Keratinocyte (primary cell): Measurements from ENCODE around the gene IL7R. TPM values are rescaled to one million over a fixed set of nuclear protein-coding genes. Genes with fewer than 3 reads are reported as not detected.
A peak's percentile ranks its signal among the peaks of the same experiment; 100 is the strongest.

Experiments
- DNase-seq: peaks from one replicate; pipeline ENCODE4 v3.0.0-alpha.2; 2011; ENCODE audit warnings: low read depth, missing footprints, low spot score
- FAIRE-seq: peaks from 2 replicates; lab custom pipeline; 2011; peaks lifted over from hg19 to GRCh38; lab: Jason Lieb, UNC
- H2AFZ ChIP-seq: 2 replicates; pipeline ENCODE4 v1.6.0; 2012; ENCODE audit warnings: low read length, control low read depth, inconsistent platforms; ENCODE audit not compliant: control insufficient read depth
- H3K27ac ChIP-seq: 2 replicates; pipeline ENCODE4 v1.5.1; 2011; ENCODE audit warnings: low read length; ENCODE audit not compliant: control insufficient read depth, insufficient read depth
- H3K27me3 ChIP-seq: 3 replicates; pipeline ENCODE4 v1.6.0; 2011; ENCODE audit warnings: low read length; ENCODE audit not compliant: control insufficient read depth, insufficient read depth; ENCODE audit errors: extremely low read depth
- H3K36me3 ChIP-seq, 2 experiments: 2 replicates in 1 of 2; 3 replicates in 1 of 2; pipeline ENCODE4 v1.5.1; 2011; ENCODE audit warnings: low read length in 2 of 2, mild to moderate bottlenecking in 1 of 2; ENCODE audit not compliant: control insufficient read depth in 2 of 2, insufficient read depth in 2 of 2; ENCODE audit errors: extremely low read depth in 1 of 2
- H3K4me1 ChIP-seq: 3 replicates; pipeline ENCODE4 v1.5.1; 2011; ENCODE audit warnings: low read length; ENCODE audit not compliant: control insufficient read depth, insufficient read depth; ENCODE audit errors: extremely low read depth
- H3K4me2 ChIP-seq: 3 replicates; pipeline ENCODE4 v1.6.0; 2011; ENCODE audit warnings: low read depth, low read length; ENCODE audit not compliant: control insufficient read depth, insufficient read depth; ENCODE audit errors: extremely low read depth
- H3K4me3 ChIP-seq, 3 experiments: fragments of 200-600 bp in 1 of 3; sonication (generic) in 1 of 3; 2 replicates in 2 of 3; 3 replicates in 1 of 3; pipeline ENCODE4 v1.5.1; 2011 to 2016; ENCODE audit warnings: low read length in 3 of 3, mild to moderate bottlenecking in 3 of 3, control low read depth in 2 of 3, inconsistent platforms in 1 of 3, low read depth in 1 of 3, mixed read lengths in 1 of 3, mixed run types in 1 of 3, moderate library complexity in 1 of 3; ENCODE audit not compliant: control insufficient read depth in 2 of 3, insufficient read depth in 2 of 3; ENCODE audit errors: extremely low read depth in 1 of 3
- H3K79me2 ChIP-seq: 2 replicates; pipeline ENCODE4 v1.6.0; 2012; ENCODE audit warnings: low read length; ENCODE audit not compliant: control insufficient read depth, insufficient read depth
- H3K9ac ChIP-seq: 3 replicates; pipeline ENCODE4 v1.6.0; 2011; ENCODE audit warnings: low read length; ENCODE audit not compliant: control insufficient read depth, insufficient read depth; ENCODE audit errors: extremely low read depth
- H3K9me1 ChIP-seq: 3 replicates; pipeline ENCODE4 v1.6.0; 2011; ENCODE audit warnings: low read length; ENCODE audit not compliant: control insufficient read depth, insufficient read depth; ENCODE audit errors: extremely low read depth
- H3K9me3 ChIP-seq: 2 replicates; pipeline ENCODE4 v1.5.1; 2012; ENCODE audit warnings: low read depth, low read length; ENCODE audit not compliant: control insufficient read depth
- H4K20me1 ChIP-seq: 3 replicates; pipeline ENCODE4 v1.6.0; 2011; ENCODE audit warnings: low read length; ENCODE audit not compliant: control insufficient read depth, insufficient read depth; ENCODE audit errors: extremely low read depth
- CTCF ChIP-seq, 3 experiments: IDR thresholded peaks in 1 of 3; conservative IDR thresholded peaks in 1 of 3; optimal IDR thresholded peaks in 1 of 3; 2 replicates in 2 of 3; 3 replicates in 1 of 3; pipeline versions ENCODE3 to v1.5.1; 2011; ENCODE audit warnings: low read length in 3 of 3, mild to moderate bottlenecking in 3 of 3, moderate library complexity in 2 of 3, control low read depth in 1 of 3, inconsistent platforms in 1 of 3; ENCODE audit not compliant: insufficient read depth in 2 of 3; ENCODE audit errors: extremely low read depth in 1 of 3
- EZH2 ChIP-seq: IDR thresholded peaks from one replicate; pipeline ENCODE4 v1.6.1; 2012; ENCODE audit warnings: inconsistent platforms, mild to moderate bottlenecking, low read length, moderate library complexity
- dilution Hi-C: fragments of 300-500 bp; cut with MboI; formaldehyde crosslinking; loops from one replicate; pipeline ENCODE4 v1.7.0; 2020; ENCODE audit warnings: low sequenced_read_pairs; ENCODE audit not compliant: extremely low pct_ligation_motif_present
- polyA plus RNA-seq, 5 experiments: library from polyadenylated mRNA; depleted of rRNA in 3 of 5; stranded (reverse) in 3 of 5; stranded (forward) in 1 of 5; unstranded in 1 of 5; fragments of >200 nt; gene quantifications; 1 replicate in 1 of 5; 2 replicates in 3 of 5; 3 replicates in 1 of 5; pipeline versions ENCODE4 v1.2.1 to v1.2.3, GENCODE V29; 2011 to 2012; ENCODE audit warnings: missing spikeins in 2 of 5, low read depth in 1 of 5, low replicate concordance in 1 of 5

Gene IL7R
- polyA plus RNA-seq, 1 donor (not counting 4 experiments of a cell fraction or from before 2014, with no cell fraction given): 4.7 TPM

DNA sequence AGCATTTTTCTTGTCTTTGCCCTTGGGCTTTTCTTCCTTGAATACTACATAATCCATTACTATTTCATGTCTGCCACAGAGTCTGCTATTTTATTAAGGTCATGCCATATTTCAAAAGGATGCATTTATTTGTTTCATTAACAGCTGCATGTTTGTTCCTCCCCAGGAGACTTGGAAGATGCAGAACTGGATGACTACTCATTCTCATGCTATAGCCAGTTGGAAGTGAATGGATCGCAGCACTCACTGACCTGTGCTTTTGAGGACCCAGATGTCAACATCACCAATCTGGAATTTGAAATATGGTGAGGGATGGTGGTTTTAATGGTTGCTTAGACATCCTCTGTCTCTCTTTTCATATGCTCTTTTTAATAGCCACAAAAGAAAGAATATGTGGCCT lies 4.0 kb downstream of the IL7R start:
- no peak for FAIRE-seq
- no peak for DNase-seq
- H3K9me3 ChIP-seq: no peaks in the 10 kb centered on the region
- H3K79me2 ChIP-seq: no peaks in the 10 kb centered on the region
- H3K4me1 ChIP-seq: peaks cover 46% of the 10 kb centered on the region
- H3K36me3 ChIP-seq: no peaks in the 10 kb centered on the region
- H3K27me3 ChIP-seq: no peaks in the 10 kb centered on the region
- H3K27ac ChIP-seq: no peak overlapping the region
- no peak overlapping the region for H3K9ac ChIP-seq
- no peaks in the 10 kb centered on the region for H3K9me1 ChIP-seq
- H2AFZ ChIP-seq: no peak overlapping the region
- no peak for TF ChIP-seq EZH2
- TF ChIP-seq CTCF (optimal IDR thresholded peaks at IDR 0.05 in 1 of 3, IDR thresholded peaks at IDR 0.05 in 1 of 3, conservative IDR thresholded peaks at IDR 0.05 in 1 of 3; ENCODE audit: extremely low read depth in 1 of 3, insufficient read depth in 2 of 3, low read length in 3 of 3): no peak
- dilution Hi-C loops: no loop called here
- H3K4me3 ChIP-seq: no peak overlapping the region
- no peaks in the 10 kb centered on the region for H4K20me1 ChIP-seq
- H3K4me2 ChIP-seq: no peak overlapping the region

DNA sequence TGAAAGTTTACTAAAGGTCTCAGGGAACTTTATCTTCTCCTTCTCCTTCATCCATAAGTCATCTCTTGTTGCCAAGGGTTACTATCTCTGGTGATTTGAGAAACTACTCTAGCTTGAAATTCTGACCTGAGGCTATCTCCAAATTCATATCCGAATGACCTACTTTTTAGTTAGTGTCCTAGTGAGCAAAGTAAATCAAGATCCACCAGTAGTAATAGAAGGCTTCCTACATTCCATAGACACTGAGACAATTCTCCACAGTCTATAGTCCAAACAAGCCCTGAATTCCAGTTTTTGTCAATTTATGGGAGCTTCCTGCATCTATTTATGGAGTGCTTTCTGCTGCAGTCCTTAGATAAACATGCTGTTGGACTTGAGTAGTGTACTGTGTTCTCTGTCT lies 5.0 kb downstream of the IL7R start:
- no peak overlapping the region for H3K9ac ChIP-seq
- DNase-seq: no peak
- TF ChIP-seq EZH2 (no peak), CTCF (optimal IDR thresholded peaks at IDR 0.05 in 1 of 3, IDR thresholded peaks at IDR 0.05 in 1 of 3, conservative IDR thresholded peaks at IDR 0.05 in 1 of 3; ENCODE audit: extremely low read depth in 1 of 3, insufficient read depth in 2 of 3, low read length in 3 of 3) (no peak)
- FAIRE-seq: peak; percentile 67
- H3K4me3 ChIP-seq: no peak overlapping the region
- H2AFZ ChIP-seq: no peak overlapping the region
- H3K27me3 ChIP-seq: no peaks in the 10 kb centered on the region
- H3K36me3 ChIP-seq: no peaks in the 10 kb centered on the region
- no peaks in the 10 kb centered on the region for H4K20me1 ChIP-seq
- H3K27ac ChIP-seq: no peak overlapping the region
- peak overlapping the region; percentile 45 for H3K4me2 ChIP-seq
- H3K9me3 ChIP-seq: no peaks in the 10 kb centered on the region
- H3K4me1 ChIP-seq: peaks cover 38% of the 10 kb centered on the region
- H3K79me2 ChIP-seq: no peaks in the 10 kb centered on the region
- H3K9me1 ChIP-seq: no peaks in the 10 kb centered on the region
- dilution Hi-C loops: no loop called here
